ENCODE data around the gene DBI. TPM values are rescaled to one million over a fixed set of nuclear protein-coding genes. Genes with fewer than 3 reads are reported as not detected.

Gene DBI
- total RNA-seq, 1 experiment from 2014 or later, result 253 TPM

DNA sequence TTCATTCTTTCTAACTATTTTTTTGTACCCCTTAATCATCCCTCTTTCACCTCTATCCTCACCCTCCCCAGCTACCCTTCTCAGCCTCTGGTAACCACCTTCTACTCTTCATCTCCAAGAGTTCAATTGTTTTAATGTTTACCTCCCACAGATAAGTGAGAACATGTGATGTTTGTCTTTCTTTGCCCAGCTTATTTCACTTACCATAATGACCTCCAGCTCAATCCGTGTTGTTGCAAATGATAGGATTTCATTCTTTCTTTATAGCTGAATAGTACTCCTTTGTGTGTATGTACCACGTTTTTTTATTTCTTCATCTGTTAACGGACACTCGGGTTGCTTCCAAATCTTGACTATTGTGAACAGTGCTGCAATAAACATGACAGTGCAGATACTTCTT lies 42.7 kb downstream of the DBI start:
- no peaks in the 10 kb centered on the region for H3K4me1 ChIP-seq (ENCODE audit: control insufficient read depth, insufficient read depth, low read length)
- TF ChIP-seq POLR2AphosphoS5 (IDR thresholded peaks at IDR 0.05; ENCODE audit: low read depth, low read length), result no peak
- TF ChIP-seq, protein P1, sequence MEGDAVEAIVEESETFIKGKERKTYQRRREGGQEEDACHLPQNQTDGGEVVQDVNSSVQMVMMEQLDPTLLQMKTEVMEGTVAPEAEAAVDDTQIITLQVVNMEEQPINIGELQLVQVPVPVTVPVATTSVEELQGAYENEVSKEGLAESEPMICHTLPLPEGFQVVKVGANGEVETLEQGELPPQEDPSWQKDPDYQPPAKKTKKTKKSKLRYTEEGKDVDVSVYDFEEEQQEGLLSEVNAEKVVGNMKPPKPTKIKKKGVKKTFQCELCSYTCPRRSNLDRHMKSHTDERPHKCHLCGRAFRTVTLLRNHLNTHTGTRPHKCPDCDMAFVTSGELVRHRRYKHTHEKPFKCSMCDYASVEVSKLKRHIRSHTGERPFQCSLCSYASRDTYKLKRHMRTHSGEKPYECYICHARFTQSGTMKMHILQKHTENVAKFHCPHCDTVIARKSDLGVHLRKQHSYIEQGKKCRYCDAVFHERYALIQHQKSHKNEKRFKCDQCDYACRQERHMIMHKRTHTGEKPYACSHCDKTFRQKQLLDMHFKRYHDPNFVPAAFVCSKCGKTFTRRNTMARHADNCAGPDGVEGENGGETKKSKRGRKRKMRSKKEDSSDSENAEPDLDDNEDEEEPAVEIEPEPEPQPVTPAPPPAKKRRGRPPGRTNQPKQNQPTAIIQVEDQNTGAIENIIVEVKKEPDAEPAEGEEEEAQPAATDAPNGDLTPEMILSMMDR (IDR thresholded peaks at IDR 0.05), result no peak
- TF ChIP-seq, protein P2, sequence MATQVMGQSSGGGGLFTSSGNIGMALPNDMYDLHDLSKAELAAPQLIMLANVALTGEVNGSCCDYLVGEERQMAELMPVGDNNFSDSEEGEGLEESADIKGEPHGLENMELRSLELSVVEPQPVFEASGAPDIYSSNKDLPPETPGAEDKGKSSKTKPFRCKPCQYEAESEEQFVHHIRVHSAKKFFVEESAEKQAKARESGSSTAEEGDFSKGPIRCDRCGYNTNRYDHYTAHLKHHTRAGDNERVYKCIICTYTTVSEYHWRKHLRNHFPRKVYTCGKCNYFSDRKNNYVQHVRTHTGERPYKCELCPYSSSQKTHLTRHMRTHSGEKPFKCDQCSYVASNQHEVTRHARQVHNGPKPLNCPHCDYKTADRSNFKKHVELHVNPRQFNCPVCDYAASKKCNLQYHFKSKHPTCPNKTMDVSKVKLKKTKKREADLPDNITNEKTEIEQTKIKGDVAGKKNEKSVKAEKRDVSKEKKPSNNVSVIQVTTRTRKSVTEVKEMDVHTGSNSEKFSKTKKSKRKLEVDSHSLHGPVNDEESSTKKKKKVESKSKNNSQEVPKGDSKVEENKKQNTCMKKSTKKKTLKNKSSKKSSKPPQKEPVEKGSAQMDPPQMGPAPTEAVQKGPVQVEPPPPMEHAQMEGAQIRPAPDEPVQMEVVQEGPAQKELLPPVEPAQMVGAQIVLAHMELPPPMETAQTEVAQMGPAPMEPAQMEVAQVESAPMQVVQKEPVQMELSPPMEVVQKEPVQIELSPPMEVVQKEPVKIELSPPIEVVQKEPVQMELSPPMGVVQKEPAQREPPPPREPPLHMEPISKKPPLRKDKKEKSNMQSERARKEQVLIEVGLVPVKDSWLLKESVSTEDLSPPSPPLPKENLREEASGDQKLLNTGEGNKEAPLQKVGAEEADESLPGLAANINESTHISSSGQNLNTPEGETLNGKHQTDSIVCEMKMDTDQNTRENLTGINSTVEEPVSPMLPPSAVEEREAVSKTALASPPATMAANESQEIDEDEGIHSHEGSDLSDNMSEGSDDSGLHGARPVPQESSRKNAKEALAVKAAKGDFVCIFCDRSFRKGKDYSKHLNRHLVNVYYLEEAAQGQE (IDR thresholded peaks at IDR 0.05; ENCODE audit: insufficient read depth in 1 of 2, low read depth in 2 of 2, low read length in 1 of 2), result no peak
- no peak for TF ChIP-seq TCF7L2 (IDR thresholded peaks at IDR 0.05; ENCODE audit: low read depth, low read length)
- TF ChIP-seq SIN3A (IDR thresholded peaks at IDR 0.05; ENCODE audit: borderline replicate concordance, insufficient read depth, low read depth, low read length), result no peak
- no peak for DNase-seq (ENCODE audit: low read depth, low spot score)
- POLR2A ChIA-PET, result interaction anchor here (0.6 kb wide), 1 partner anchor 82 kb away, joined by 3 read pairs; no protein-coding TSS in a partner anchor
- ATAC-seq, result no peak
- no peak overlapping the region for H3K27ac ChIP-seq (ENCODE audit: low read length)
- intact Hi-C loops (cut with micrococcal nuclease; ENCODE audit: unreplicated experiment), result loop anchor here (2.0 kb wide), 1 partner anchor 251 kb away; no protein-coding TSS in a partner anchor
- in situ Hi-C loops (cut with HindIII; ENCODE audit: low pct_unique_long_range_greater_than_20kb, low sequenced_read_pairs), result no loop called here
- H3K4me3 ChIP-seq (ENCODE audit: low read depth in 2 of 2, low read length in 2 of 2), result no peak overlapping the region
- BruUV-seq (replicated peaks), result no TSS peak
- peaks cover 3% of the 10 kb centered on the region; the same call in 1 of the 2 replicates for H3K27me3 ChIP-seq (ENCODE audit: control insufficient read depth, insufficient read depth, low read length)
- no peaks in the 10 kb centered on the region for H3K9me3 ChIP-seq (ENCODE audit: control insufficient read depth, insufficient read depth, low read depth, low read length)
- H3K36me3 ChIP-seq (ENCODE audit: control insufficient read depth, insufficient read depth, low read length), result no peaks in the 10 kb centered on the region
- CTCF ChIA-PET, result interaction anchor here (0.6 kb wide), 1 partner anchor 602 kb away, joined by 9 read pairs; no protein-coding TSS in a partner anchor

DNA sequence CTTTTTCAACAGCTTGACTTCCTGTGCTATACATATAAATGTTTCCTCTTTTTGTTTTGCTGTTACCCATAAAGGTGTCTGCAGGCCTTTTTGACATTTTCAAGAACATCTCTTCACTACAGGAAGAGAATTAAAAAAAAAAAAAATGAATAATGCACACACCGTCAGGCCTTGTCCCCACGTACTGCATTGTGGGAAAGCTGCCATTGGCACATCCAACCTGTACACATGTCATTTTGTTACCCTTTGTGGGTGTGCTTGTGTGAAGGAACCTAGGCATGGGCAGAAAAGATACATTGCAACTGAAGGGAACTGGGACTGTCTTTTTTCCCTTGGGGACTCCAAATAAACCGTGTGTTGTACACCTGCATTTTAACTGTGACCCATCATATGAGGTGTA lies 48.1 kb downstream of the DBI start:
- H3K4me3 ChIP-seq (ENCODE audit: low read depth in 2 of 2, low read length in 2 of 2), result no peak overlapping the region
- H3K36me3 ChIP-seq (ENCODE audit: control insufficient read depth, insufficient read depth, low read length), result no peaks in the 10 kb centered on the region
- TF ChIP-seq SIN3A (IDR thresholded peaks at IDR 0.05; ENCODE audit: borderline replicate concordance, insufficient read depth, low read depth, low read length) (no peak), POLR2AphosphoS5 (IDR thresholded peaks at IDR 0.05; ENCODE audit: low read depth, low read length) (no peak), TCF7L2 (IDR thresholded peaks at IDR 0.05; ENCODE audit: low read depth, low read length) (no peak)
- TF ChIP-seq, protein P2 (IDR thresholded peaks at IDR 0.05; ENCODE audit: insufficient read depth in 1 of 2, low read depth in 2 of 2, low read length in 1 of 2), result no peak
- TF ChIP-seq, protein P1 (IDR thresholded peaks at IDR 0.05), result no peak
- intact Hi-C loops (cut with micrococcal nuclease; ENCODE audit: unreplicated experiment) (no loop called here), in situ Hi-C loops (cut with HindIII; ENCODE audit: low pct_unique_long_range_greater_than_20kb, low sequenced_read_pairs) (no loop called here)
- no peak overlapping the region for H3K27ac ChIP-seq (ENCODE audit: low read length)
- DNase-seq (ENCODE audit: low read depth, low spot score) (no peak), ATAC-seq (no peak)
- POLR2A ChIA-PET, result no interaction called here
- H3K4me1 ChIP-seq (ENCODE audit: control insufficient read depth, insufficient read depth, low read length), result no peaks in the 10 kb centered on the region
- peaks cover 3% of the 10 kb centered on the region; the same call in 1 of the 2 replicates for H3K27me3 ChIP-seq (ENCODE audit: control insufficient read depth, insufficient read depth, low read length)
- CTCF ChIA-PET, result interaction anchor here (0.7 kb wide), 1 partner anchor 16 kb away, joined by 3 read pairs; no protein-coding TSS in a partner anchor
- no TSS peak for BruUV-seq (replicated peaks)
- H3K9me3 ChIP-seq (ENCODE audit: control insufficient read depth, insufficient read depth, low read depth, low read length), result no peaks in the 10 kb centered on the region
